Bronchial epithelial cell (primary cell): ENCODE measurements around the gene YIPF7. TPM values are rescaled to one million over a fixed set of nuclear protein-coding genes. Genes with fewer than 3 reads are reported as not detected.

Experiments used
- DNase-seq: peaks from one replicate; pipeline ENCODE4 v3.0.0-alpha.2; 2010; ENCODE audit warnings: low read depth
- FAIRE-seq: peaks from 2 replicates; lab custom pipeline; 2011; peaks lifted over from hg19 to GRCh38; lab: Jason Lieb, UNC
- H3K27me3 ChIP-seq: 2 replicates; pipeline ENCODE4 v1.5.1; 2011; ENCODE audit warnings: low read length; ENCODE audit not compliant: control insufficient read depth, insufficient read depth
- H3K36me3 ChIP-seq: 2 replicates; pipeline ENCODE4 v1.5.1; 2011; ENCODE audit warnings: low read length; ENCODE audit not compliant: control insufficient read depth, insufficient read depth
- H3K4me3 ChIP-seq: 2 replicates; pipeline ENCODE4 v1.5.1; 2011; ENCODE audit warnings: mild to moderate bottlenecking, low read depth, low read length, control low read depth
- CTCF ChIP-seq: IDR thresholded peaks from 2 replicates; pipeline ENCODE4 v1.5.1; 2011; ENCODE audit warnings: mild to moderate bottlenecking, moderate library complexity, low read length, control low read depth, inconsistent platforms; ENCODE audit not compliant: insufficient read depth, severe bottlenecking
- total RNA-seq: library from RNA; depleted of rRNA; stranded (reverse); fragments of >200 nt; gene quantifications from 2 replicates; pipeline ENCODE4 v1.2.1, GENCODE V29; 2014

The YIPF7 gene
- total RNA-seq, 1 donor from 2014 or later: 0.53 TPM

GRCh38 chr4:44678094-44679041 is 26.9 kb upstream of the YIPF7 start, which contains the start of gene GUF1:
Gene GUF1, plus strand, starts transcription at chr4:44678420. Its CDS starts 203 bp downstream, at chr4:44678623.
- Histone ChIP-seq H3K27me3 (no peaks in the 10 kb centered on the region), H3K4me3 (peak within 1 kb of the TSS; percentile 61), H3K36me3 (no peaks in the 10 kb centered on the region)
- FAIRE-seq (no peak), DNase-seq (peak; percentile 82)
- TF ChIP-seq CTCF: no peak

- no peak for TF ChIP-seq CTCF
- DNase-seq (no peak), FAIRE-seq (no peak)
- no peak overlapping the region for H3K4me3 ChIP-seq
- no peaks in the 10 kb centered on the region for H3K36me3 ChIP-seq
- H3K27me3 ChIP-seq: no peaks in the 10 kb centered on the region
Measured at GRCh38 chr4:44675366-44675765, 23.9 kb upstream of the YIPF7 start.

- DNase-seq: no peak
- Histone ChIP-seq H3K4me3 (no peak overlapping the region), H3K36me3 (no peaks in the 10 kb centered on the region), H3K27me3 (no peaks in the 10 kb centered on the region)
- no peak for TF ChIP-seq CTCF
- no peak for FAIRE-seq
Measured at GRCh38 chr4:44674471-44674870, 23.0 kb upstream of the YIPF7 start.

- DNase-seq: no peak
- Histone ChIP-seq H3K27me3 (no peaks in the 10 kb centered on the region), H3K4me3 (no peak overlapping the region), H3K36me3 (no peaks in the 10 kb centered on the region)
- TF ChIP-seq CTCF: no peak
- no peak for FAIRE-seq
Measured at GRCh38 chr4:44671636-44672035, 20.2 kb upstream of the YIPF7 start.

- H3K27me3 ChIP-seq: no peaks in the 10 kb centered on the region
- DNase-seq: no peak
- TF ChIP-seq CTCF: no peak
- H3K4me3 ChIP-seq: no peak overlapping the region
- FAIRE-seq: no peak
- no peaks in the 10 kb centered on the region for H3K36me3 ChIP-seq
Measured at GRCh38 chr4:44670506-44671199, 19.2 kb upstream of the YIPF7 start.
